Femur (tissue), 1 donor: ENCODE data around the gene CEP192.

ENCODE experiments used
- DNase-seq: peaks from one replicate; pipeline ENCODE4 v3.0.0-alpha.2; 2017

CEP192 gene

DNA sequence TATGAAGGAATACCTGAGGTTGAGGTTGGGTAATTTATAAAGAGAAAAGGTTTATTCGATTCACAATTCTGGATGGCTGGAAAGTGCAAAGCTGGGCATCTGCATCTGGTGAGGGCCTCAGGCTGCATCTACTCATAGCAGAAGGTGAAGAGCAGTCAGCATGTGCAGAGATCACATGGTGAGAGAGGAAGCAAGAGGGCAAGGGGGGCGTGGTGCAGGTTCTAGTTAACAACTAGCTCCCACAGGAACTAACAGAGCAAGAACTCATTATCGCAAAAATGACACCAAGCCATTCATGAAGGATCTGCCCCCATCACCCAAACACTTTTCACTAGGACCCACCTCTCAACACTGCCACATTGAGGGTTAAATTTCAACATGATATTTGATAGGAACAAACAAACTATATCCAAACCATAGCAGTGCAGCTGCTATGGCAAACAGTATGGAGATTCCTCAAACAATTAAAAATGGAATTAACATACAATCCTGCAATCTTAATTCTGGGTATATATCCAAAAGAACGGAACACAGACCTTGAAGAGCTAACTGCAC, 154.6 kb downstream of the CEP192 start:
- no peak for DNase-seq

DNA sequence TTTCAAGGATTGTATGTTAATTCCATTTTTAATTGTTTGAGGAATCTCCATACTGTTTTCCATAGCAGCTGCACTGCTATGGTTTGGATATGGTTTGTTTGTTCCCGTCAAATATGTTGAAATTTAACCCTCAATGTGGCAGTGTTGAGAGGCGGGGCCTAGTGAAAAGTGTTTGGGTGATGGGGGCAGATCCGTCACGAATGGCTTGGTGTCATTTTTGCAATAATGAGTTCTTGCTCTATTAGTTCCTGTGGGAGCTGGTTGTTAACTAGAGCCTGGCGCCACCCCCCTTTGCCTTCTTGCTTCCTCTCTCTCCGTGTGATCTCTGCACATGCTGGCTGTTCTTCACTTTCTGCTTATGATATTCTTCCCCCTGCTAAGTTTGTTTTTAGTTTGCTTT, 156.0 kb downstream of the CEP192 start:
- no peak for DNase-seq

DNA sequence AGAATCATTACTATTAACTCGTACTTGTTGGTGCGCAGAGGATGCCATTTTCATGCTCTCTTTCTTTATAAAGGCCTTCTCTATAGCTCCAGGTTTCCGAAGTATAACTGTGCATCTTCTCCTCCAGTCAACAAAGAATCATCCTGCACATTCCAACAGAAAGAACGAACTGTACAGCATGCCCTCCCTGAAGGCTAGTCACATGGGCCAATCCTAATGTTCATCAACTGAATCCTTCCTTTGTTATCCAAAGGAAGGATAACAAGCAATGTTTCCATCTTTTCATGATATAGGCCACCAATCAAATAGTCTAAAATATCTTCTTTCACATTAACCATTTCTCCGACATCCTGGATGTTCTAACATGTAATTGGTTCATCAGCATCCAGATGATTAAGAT, 160.5 kb downstream of the CEP192 start:
- no peak for DNase-seq

DNA sequence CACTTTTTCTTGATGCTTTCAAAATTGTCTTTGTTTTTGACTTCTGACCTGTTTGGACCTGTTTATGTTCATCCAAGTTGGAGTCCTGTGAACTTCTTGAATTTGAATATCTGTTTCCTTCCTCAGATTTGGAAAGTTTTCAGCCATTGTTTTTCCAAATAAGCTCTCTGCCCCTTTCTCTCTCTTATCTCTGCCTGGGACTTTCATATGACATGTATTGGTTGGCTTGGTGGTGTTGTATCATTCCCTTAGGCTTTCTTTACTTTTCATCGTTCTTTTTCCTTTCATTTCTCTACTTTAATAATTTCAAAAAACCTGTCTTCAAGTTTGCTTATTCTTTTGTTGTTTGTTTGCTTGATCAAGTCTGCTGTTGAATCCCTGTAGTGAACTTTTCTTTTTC, 167.3 kb downstream of the CEP192 start:
- no peak for DNase-seq

DNA sequence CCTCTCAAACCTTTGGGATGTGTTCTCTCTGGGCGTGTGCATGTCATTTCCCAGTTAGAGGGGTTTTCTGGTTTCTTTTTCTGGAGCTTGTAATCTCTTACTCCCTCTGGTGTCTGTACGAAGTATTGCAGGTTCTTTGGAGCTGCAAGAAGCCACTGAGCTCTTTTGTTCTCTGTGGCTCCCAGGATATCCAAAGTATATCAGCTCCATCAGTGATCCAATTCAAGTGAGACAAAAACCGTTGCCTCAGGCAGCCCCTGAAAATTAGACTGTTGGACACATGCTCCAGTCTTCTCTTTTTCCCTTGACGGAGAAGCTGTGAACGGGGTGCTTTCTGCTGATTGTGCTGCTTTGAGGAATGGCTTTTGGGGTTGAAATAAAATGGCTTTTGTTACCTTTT, 168.4 kb downstream of the CEP192 start:
- DNase-seq, result no peak

DNA sequence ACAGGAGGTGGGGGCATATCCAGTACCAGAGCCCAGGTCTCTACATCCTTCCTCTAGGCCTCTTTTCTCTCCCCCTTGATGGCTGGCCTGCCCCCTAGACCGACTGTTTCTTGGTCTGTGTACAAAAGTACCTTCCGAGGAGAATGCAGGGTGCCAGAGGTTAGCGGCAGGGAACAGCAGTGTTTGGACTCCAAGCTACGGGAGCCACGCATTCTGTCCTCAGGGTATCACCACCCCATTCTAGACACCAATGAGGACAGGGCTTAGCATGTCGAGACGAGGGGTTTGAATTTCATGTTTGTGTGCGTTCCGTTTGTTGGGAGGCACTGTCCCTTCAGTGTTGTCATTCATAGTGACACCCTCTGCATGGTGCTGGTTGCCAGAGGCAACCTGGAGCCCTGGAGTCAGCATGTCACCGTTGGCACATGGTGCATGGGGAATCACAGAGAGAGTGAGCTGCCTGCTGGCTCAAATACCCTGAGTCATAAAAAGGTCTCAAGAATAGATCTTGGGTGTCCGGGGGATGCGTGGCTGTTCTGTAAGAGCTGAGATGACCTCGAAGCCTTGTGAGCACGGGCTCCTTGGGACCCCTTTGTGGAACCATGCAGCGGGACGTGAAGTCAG, 170.2 kb downstream of the CEP192 start:
- DNase-seq, result no peak

DNA sequence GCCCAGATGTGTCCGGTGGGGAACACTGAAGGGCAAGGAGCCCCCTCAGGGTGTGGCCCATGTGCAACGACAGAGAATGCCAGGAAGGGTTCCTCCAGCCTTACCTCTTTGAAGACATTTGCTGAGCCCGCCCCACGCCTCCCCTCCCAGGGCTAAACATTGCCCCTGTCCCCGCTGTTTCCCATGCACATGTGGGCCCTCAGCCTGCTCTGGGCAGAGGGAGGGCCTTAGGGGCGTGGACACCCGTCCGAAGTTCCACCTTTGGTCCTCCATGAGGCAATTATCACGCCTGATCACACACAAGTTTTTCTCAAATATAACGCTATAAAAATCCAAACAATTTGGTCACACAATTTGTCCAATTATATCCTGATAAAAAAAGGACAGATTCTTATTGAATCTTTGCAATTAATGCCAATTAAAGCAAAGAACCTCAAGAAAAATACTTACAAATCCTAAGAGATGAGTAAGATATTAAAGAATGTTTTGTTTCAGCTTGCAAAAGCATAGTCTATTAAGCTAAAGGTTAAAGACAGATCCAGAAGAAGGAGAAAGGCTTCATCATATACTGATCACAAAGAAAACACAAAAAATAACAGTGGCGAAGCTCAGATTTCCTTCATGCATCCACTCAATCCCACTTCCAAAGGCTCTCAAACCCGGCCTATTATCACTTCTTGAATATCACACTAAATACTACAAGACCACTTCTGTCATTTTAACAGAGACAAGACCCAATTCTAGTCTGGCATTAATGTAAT, 172.2 kb downstream of the CEP192 start:
- no peak for DNase-seq

DNA sequence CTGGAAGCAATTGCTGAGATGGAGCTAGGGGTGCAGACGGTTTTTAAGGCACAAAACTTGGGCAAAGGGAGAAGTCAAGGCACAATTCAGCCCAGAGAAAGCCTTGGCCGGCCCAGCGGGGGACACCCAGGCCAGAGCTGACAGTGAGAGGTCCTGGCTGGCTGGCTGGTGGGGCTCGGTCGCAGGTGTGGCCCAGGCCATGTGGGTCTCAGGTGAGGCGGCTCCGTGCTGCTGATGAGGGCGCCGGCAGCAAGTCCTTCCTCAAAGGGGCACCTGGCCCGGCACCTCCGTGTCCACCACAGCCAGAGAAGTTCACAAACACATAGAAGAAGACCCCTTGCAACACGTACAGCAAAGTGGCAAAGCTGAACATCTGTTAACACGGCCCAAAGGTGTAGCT, 173.2 kb downstream of the CEP192 start:
- DNase-seq, result no peak

DNA sequence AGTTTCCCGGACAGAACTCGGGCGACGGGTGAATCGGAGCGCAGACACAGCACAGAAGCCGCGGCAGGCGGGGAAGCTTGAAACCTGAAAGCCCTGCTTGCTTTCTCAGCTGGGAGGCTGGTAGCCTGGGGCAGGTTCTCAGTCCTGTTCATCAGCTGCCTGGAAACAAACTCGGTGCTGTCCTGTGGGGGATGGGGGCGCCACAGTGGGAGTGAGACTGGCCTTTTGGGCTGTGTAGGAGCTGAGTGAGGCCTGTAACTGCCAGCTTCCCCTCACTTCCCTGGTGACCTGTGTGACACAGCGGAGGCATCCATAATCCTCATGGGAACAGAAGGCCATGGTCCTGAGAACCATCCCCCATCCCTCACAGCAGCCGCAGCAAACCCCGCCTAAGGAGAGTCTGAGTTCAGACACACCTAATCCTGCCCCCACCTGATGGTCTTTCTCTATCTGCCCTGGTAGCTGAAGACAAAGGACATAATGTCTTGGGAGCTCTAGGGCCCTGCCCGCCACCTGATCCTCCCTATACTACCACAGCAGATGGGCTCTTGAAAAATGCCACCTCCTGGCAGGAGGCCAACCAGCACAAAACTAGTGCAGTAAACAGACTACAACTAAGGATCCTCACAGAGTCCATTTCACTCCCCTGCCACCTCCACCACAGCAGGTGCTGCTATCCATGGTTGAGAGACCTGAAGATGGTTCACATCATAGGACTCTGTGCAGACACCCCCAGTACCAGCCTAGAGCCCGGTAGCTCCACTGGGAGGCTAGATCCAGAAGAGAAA, 174.7 kb downstream of the CEP192 start:
- DNase-seq, result no peak

DNA sequence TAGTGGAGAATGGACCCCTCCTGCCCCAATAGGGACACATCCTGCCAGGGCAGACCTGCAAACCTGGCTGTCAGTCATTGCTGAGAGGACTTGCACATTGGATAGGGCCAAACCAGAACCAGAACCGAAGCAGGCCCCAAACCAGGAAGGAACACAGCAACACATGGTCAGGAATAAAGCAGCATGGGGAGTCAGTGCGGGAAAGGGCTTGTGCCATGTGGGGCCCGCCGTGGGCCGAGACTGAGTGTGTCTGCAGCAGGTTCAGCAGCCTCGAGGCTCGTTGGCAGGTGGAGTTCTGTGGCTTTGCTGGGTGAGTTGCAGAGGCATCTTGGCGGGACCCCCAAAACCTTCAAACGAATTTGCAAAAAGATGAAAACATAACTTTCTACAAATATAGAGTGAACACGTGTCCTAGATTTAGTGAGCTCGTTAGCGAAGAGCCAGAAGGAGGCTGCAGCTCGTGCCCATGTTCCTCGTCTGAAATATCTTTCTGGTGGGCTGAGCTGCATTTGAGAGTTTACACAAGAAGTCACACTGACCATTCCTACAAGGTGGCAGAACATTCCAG, 182.5 kb downstream of the CEP192 start:
- no peak for DNase-seq
